GM10266 (cell line): ENCODE data around the gene TMEM229B.

ENCODE experiments used
- DNase-seq: peaks from one replicate; pipeline ENCODE4 v3.0.0; 2012; ENCODE audit errors: extremely low spot score
- TF ChIP-seq, protein P1 (sequence below): IDR thresholded peaks from 2 replicates; pipeline ENCODE4 v1.5.1; 2012; ENCODE audit warnings: mild to moderate bottlenecking, low read depth; ENCODE audit not compliant: control insufficient read depth, insufficient read depth; ENCODE audit errors: missing control alignments

Gene TMEM229B

DNA sequence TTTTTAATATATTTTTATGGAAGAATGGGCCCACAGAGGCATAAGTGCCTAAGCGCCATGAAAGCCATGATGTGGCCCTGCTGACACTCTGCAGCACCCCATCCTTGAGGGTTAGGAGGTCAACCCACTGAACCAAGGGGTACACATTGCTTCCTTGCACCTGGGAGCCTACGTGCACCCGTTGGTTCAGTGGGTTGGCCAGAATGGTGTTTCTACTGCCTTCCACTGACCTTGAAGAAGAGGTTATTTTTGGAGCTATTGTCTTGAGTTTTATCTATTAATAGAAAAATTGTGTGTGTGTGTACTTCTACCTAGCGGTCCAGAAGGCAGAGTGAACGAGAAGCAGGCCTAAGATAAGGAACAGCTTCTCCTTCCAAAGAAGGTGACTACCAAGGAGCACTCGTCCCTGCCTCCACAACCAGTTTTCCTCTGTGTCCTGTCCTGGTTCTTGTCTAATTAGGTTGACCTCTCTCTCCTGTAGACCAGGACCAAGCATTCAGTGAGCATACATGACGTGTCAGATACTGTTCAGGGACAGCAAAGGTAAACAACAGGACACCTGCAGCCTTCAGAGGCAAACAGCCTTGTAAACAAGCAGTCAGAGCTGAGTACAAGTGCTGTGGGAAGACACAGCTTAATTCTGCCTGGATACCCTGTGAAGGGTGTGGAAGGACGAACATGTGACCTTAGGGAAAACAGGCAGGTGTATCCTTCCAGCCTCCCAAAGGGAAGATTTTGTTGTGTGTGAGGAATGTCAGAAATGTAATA is 46.2 kb downstream of the TMEM229B start:
- TF ChIP-seq, protein P1, sequence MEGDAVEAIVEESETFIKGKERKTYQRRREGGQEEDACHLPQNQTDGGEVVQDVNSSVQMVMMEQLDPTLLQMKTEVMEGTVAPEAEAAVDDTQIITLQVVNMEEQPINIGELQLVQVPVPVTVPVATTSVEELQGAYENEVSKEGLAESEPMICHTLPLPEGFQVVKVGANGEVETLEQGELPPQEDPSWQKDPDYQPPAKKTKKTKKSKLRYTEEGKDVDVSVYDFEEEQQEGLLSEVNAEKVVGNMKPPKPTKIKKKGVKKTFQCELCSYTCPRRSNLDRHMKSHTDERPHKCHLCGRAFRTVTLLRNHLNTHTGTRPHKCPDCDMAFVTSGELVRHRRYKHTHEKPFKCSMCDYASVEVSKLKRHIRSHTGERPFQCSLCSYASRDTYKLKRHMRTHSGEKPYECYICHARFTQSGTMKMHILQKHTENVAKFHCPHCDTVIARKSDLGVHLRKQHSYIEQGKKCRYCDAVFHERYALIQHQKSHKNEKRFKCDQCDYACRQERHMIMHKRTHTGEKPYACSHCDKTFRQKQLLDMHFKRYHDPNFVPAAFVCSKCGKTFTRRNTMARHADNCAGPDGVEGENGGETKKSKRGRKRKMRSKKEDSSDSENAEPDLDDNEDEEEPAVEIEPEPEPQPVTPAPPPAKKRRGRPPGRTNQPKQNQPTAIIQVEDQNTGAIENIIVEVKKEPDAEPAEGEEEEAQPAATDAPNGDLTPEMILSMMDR = no peak
- DNase-seq = no peak

DNA sequence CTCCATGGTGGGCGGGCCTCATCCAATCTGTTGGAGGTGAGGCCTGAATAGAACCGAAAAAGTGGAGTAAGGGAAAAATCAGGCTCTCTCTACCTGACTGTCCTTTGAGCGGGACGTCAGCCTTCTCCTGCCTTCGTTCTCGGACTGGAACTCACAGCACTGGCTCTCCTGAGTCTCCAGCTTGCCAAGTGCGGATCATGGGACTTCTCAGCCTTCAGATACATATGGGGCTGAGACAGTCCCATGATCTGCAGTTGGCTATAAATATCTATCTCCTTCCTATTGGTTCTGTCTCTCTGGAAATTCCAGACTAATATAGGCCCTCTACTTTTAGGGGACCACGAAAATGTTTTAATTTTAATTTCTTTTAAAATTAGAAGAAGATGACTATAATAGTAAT is 46.8 kb downstream of the TMEM229B start:
- TF ChIP-seq, protein P1 = no peak
- DNase-seq = no peak

DNA sequence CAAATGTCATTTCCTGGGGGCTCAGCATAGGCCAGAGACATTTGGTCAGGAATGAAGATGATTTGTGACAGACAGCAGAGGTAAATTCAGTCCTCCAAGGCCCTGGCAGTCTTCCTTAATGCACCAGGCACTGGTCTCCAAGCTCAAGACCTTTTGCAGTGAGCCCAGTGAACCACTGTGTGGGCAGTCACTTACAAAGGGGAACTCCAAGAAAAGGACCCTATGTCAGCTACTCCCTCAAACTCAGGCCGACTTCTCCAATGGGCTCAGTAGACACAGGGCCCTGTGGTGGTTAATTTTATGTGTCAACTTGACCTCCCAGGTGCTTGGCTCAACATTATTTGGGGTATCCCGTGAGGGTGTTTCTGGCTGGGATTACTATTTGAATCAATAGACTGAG is 47.3 kb downstream of the TMEM229B start:
- no peak for DNase-seq
- TF ChIP-seq, protein P1 = no peak

DNA sequence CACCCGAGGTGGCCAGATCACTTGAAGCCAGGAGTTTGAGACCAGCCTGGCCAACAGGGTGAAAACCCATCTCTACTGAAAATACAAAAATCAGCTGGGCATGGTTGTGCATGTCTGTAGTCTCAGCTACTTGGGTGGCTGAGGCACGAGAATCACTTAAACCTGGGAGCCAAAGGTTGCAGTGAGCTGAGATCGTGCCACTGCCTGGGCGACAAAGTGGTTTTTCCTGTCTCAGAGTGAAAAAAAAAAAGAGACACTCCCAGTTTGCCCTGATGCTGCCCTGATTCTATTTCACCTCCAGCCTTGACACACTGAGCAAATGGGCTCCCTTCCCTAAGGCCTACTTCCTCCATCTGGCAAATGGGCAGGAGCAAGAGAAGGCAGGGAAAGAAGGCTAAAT is 48.0 kb downstream of the TMEM229B start:
- TF ChIP-seq, protein P1 = no peak
- no peak for DNase-seq

DNA sequence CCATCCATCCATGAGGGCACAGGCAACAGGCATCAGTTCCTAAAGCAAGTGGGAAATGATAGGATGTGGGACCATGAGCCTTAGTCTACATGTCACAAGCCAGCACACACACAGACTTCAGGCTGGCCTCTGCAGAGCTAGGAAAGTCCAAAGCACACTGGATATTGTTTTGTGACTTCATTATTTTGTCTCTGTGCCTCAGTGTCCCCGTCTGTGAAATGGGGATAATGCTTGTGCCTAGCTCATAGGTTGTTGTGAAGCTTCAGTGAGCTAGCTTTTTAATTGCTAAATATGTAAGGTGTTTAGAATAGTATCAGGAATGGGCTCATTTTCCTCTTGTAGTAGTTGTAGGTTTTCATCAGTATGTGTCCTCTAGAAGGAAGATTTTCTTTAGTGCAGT is 49.6 kb downstream of the TMEM229B start:
- no peak for DNase-seq

DNA sequence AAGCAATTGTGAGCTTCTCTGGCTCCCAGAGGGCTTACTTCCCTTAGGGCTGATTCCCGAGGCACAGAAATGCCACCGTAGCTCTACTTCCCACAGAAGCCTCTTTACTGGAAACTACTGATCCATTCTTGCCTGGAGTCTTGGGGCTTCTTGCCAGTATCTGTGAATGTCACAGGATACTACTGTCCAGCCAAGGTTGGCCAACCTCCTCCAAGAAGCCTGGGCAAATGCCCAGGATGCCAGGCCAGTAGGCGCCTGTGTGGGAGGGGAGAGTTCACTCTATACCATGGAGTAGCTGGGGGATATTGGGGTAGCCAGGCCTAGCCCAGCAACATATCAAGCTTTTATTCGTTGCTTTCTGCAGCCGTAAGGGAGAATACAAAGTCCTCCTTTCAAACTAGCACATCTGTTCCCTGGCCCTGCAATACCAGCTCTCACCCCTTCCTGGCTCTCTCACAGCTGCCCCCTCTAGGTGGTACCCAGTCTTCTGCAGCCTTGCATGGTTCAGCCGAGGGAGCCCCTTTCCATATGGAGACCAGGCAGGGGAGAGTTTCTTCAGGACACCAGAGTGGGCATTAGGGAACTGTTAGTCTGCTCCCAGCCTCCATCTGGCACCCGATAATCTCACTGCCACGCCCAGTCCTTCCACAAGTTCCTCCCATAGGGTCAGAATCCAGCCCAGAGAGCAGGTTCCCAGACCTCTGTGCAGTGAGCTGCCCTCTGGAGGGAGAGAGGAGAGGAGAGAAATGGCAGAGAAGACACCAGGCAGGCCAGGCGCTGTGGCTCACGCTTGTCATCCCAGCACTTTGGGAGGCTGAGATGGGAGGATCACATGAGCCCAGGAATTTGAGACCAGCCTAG is 52.3 kb downstream of the TMEM229B start:
- no peak for DNase-seq
- TF ChIP-seq, protein P1 = no peak

More for the DNA sequence above, 49.6 kb downstream of the TMEM229B start:
- TF ChIP-seq, protein P1 = no peak

DNA sequence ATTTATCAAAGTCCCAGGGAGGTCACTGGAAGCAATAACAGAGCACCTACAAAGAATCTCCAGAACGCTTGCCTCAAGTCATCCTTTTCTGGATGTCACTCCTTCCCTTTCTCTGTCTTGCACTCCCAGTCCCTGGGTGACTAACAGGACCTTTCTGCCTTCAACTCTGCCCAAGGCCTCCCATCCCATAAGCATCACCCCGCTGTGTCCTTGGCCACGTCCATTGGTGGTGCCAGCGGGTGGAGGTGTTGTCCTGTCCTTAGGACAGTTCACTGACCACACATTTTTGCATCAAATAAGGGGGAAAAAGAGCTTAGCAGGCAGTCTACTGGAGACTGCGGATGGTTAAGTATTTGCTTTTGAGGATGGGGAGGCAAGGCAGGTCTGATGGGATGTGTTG is 52.9 kb downstream of the TMEM229B start:
- TF ChIP-seq, protein P1 = no peak
- DNase-seq = no peak
